ENCODE results near the gene PIMREG.
A peak's percentile ranks its signal among the peaks of the same experiment; 100 is the strongest.

Gene PIMREG

GRCh38 chr17:6443692-6444570 lies at the start of gene PIMREG:
TSS of gene PIMREG (plus strand) at chr17:6444455. CDS start at chr17:6445111, 656 bp downstream.
- peak; percentile 90 for DNase-seq

GRCh38 chr17:6398955-6399354 lies 45.3 kb upstream of the PIMREG start:
- no peak for DNase-seq

GRCh38 chr17:6402258-6402657 lies 42.0 kb upstream of the PIMREG start:
- DNase-seq: no peak

GRCh38 chr17:6408276-6408675 lies 36.0 kb upstream of the PIMREG start:
- no peak for DNase-seq

- DNase-seq: no peak
These were observed 35.5 kb upstream of the PIMREG start for GRCh38 chr17:6408735-6409134.

- peak; percentile 14 for DNase-seq
These were observed 31.2 kb upstream of the PIMREG start for GRCh38 chr17:6413065-6413464.

GRCh38 chr17:6415616-6416015 lies 28.6 kb upstream of the PIMREG start:
- DNase-seq: no peak

GRCh38 chr17:6420173-6420641 lies 24.0 kb upstream of the PIMREG start:
- no peak for DNase-seq

- DNase-seq: peak; percentile 34
These were observed 22.3 kb upstream of the PIMREG start for GRCh38 chr17:6421700-6422604.

GRCh38 chr17:6422654-6423241 lies 21.5 kb upstream of the PIMREG start:
- no peak for DNase-seq

GRCh38 chr17:6423931-6424330 lies 20.3 kb upstream of the PIMREG start:
- DNase-seq: no peak

- no peak for DNase-seq
These were observed 18.8 kb upstream of the PIMREG start for GRCh38 chr17:6425407-6425806.

- DNase-seq: no peak
These were observed 17.7 kb upstream of the PIMREG start for GRCh38 chr17:6426356-6427101.

- peak; percentile 62 for DNase-seq
These were observed 16.9 kb upstream of the PIMREG start for GRCh38 chr17:6427279-6427781.

GRCh38 chr17:6428207-6428965 lies 15.9 kb upstream of the PIMREG start:
- no peak for DNase-seq

- DNase-seq: no peak
These were observed 15.0 kb upstream of the PIMREG start for GRCh38 chr17:6429266-6429665.

- no peak for DNase-seq
These were observed 13.5 kb upstream of the PIMREG start for GRCh38 chr17:6430769-6431168.

GRCh38 chr17:6435051-6435450 lies 9.2 kb upstream of the PIMREG start, which contains the start of gene AIPL1:
TSS of gene AIPL1 (minus strand) at chr17:6435121. CDS start at chr17:6435104, 17 bp downstream.
- DNase-seq: no peak

GRCh38 chr17:6435968-6436367 lies 8.3 kb upstream of the PIMREG start:
- DNase-seq: peak; percentile 31

- no peak for DNase-seq
These were observed 6.8 kb upstream of the PIMREG start for GRCh38 chr17:6437466-6437865.

GRCh38 chr17:6437956-6438355 lies 6.3 kb upstream of the PIMREG start:
- no peak for DNase-seq

Data from GDM1 (cell line).